ENCODE measurements around the gene PPP2R5A.
A peak's percentile ranks its signal among the peaks of the same experiment; 100 is the strongest.

PPP2R5A gene

DNA sequence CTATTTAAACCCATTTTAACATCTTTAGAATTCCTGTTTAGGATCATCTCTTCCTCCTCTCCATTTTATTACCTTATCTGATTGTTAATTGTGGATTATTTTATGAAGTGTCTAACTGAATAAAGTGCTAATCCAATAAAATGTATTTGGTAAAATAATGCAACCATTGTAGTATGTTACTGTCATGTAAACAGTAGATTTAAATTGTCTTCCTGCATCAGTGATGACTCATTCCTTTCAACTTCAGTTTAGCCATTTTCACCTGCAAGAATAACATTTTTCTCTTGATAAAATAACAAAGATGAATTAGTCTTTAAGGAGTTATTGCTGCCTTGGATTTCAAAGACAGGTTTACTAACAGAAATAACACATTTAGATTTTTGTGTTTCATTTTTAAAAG lies 5.4 kb downstream of the PPP2R5A start:
- DNase-seq (ENCODE audit: low read depth in 1 of 2, low spot score in 1 of 2), result no peak
- TF ChIP-seq REST (IDR thresholded peaks at IDR 0.05; ENCODE audit: insufficient replicate concordance, low read depth), result no peak
- TF ChIP-seq POLR2AphosphoS5 (IDR thresholded peaks at IDR 0.05; ENCODE audit: low read depth), result no peak
- TF ChIP-seq CTCF (IDR thresholded peaks at IDR 0.05; ENCODE audit: insufficient read depth, low read length), result no peak
- no peaks in the 10 kb centered on the region for H3K27me3 ChIP-seq (ENCODE audit: insufficient read depth, poor library complexity, severe bottlenecking)
- no peak overlapping the region for H3K4me3 ChIP-seq (replicated peaks; ENCODE audit: insufficient read depth, low read length)
- no peak overlapping the region for H3K27ac ChIP-seq (replicated peaks)

GRCh38 chr1:212291505-212292134 lies 6.4 kb downstream of the PPP2R5A start:
- peak in 1 of 2 experiments; percentile 41 for DNase-seq (ENCODE audit: low read depth in 1 of 2, low spot score in 1 of 2)
- Histone ChIP-seq H3K4me3 (replicated peaks; ENCODE audit: insufficient read depth, low read length) (no peak overlapping the region), H3K27ac (replicated peaks) (no peak overlapping the region), H3K27me3 (ENCODE audit: insufficient read depth, poor library complexity, severe bottlenecking) (no peaks in the 10 kb centered on the region)
- TF ChIP-seq GABPA (IDR thresholded peaks at IDR 0.05; ENCODE audit: low read depth), result no peak
- peak; percentile 58 for TF ChIP-seq CTCF (IDR thresholded peaks at IDR 0.05; ENCODE audit: insufficient read depth, low read length)

DNA sequence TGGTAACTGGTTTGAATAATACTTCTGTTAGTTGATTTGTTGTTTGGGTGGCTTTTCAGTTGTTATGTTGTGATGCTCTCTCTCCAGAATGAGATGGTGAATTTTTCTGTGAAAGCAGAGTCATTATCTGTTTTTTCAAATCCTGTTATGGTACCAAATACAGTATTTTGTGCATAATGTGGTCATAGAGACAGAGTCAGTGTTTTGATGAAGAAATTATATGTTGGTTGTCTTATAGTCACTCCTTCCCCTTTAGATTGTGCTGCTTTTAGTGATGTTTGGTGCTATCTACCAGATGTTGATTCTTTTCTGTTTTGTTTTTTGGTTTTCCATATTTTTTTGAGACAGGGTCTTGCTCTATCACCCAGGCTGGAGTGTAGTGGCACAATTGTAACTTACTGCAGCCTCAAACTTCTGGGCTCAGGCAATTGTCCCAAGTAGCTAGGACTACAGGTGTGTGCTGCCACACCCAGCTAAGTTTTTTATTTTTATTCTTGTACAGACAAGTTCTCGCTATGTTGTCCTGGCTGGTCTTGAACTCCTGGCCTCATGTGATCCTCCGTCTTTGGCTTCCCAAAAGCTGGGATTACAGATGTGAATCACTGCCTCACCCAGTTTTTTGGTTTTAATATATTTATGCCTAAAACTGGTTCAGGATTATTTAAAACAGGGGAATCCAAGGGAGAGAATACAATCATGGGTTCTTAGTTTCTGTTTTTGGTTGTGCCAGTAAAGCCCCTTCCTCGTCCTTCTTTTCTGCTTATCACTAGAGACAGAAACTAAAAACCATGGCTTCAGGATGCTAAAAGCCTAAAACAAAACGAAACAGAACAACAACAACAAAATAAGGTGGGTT lies 7.3 kb downstream of the PPP2R5A start:
- H3K27ac ChIP-seq (replicated peaks), result no peak overlapping the region
- DNase-seq (ENCODE audit: low read depth in 1 of 2, low spot score in 1 of 2), result no peak
- H3K4me3 ChIP-seq (replicated peaks; ENCODE audit: insufficient read depth, low read length), result no peak overlapping the region
- TF ChIP-seq POLR2AphosphoS5 (IDR thresholded peaks at IDR 0.05; ENCODE audit: low read depth) (no peak), CTCF (IDR thresholded peaks at IDR 0.05; ENCODE audit: insufficient read depth, low read length) (no peak), SPI1 (IDR thresholded peaks at IDR 0.05; ENCODE audit: borderline replicate concordance, low read depth) (no peak), GABPA (IDR thresholded peaks at IDR 0.05; ENCODE audit: low read depth) (no peak), REST (IDR thresholded peaks at IDR 0.05; ENCODE audit: insufficient replicate concordance, low read depth) (no peak)
- H3K27me3 ChIP-seq (ENCODE audit: insufficient read depth, poor library complexity, severe bottlenecking), result no peaks in the 10 kb centered on the region

Data from HL-60 (cell line).